GM21526 (cell line): ENCODE results near the gene BCLAF3.

Source experiments
- ATAC-seq: cut with Tn5 transposase; IDR thresholded peaks from one replicate; pipeline ENCODE4 v1.9.1; 2021; ENCODE audit warnings: moderate library complexity; ENCODE audit not compliant: unreplicated experiment, low FRiP score

The BCLAF3 gene

DNA sequence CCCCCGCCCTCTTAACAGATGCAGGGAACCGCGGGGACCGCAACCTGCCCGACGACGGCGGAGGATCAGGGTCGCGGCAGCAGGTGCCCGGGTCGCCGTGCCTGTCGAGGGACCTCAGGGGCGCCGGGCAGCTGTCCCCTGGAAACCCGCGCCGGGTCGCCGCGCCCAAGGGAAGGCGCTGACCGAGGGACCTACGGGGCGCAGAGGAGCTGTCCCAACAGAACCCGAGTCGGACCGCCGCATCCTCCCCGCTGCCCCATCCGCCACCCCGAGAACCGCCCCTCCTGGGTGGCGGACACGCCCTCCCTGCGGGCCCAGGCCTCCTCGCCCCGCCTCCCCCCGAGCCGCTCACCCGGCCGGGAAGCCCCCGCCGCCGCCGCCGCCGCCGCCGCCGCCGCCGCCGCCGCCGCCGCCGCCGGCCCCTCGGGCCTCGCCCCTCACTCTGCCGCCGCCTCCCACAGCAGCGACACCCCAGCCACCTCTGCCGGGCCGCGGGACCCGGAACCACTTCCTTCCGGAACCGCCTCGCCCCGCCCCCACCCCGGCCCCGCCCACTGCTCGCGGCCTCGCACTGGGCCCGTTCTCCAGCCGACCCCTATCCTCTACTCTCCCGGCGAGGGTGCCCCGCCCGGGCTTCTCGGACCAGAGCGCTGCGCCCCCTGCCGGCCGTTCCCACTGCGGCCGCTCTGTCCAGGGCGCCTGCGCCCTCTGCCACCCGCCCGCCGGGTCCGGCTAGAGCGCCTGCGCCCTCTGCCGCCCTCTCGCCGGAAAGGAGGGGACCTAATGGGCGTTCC lies at the start of gene BCLAF3:
Gene BCLAF3, minus strand, starts transcription at position 506 of the 794 bp plus-strand sequence. CDS start 20,797 bp downstream, outside the sequence.
- peak; percentile 85 for ATAC-seq

GRCh38 chrX:20038966-20039365 lies 48.1 kb upstream of the BCLAF3 start:
- ATAC-seq: no peak

DNA sequence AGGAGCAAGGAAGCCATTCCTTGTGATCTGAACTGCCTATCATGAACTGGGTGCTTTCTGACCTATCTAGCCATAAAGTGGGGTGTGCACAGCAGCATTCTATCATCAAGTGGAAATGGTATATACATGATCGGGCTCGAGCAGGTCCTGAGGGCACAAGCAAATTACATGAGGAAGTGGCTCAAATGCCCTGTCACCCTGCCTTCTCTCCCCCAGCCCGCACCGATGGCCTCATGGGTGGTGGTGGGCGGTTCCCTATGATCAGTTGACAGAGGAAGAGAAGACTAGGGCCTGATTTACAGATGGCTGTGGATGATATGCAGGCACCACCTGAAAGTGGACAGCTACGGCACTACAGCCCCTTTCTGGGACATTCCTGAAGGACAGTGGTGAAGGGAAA lies 46.3 kb upstream of the BCLAF3 start:
- ATAC-seq: no peak

DNA sequence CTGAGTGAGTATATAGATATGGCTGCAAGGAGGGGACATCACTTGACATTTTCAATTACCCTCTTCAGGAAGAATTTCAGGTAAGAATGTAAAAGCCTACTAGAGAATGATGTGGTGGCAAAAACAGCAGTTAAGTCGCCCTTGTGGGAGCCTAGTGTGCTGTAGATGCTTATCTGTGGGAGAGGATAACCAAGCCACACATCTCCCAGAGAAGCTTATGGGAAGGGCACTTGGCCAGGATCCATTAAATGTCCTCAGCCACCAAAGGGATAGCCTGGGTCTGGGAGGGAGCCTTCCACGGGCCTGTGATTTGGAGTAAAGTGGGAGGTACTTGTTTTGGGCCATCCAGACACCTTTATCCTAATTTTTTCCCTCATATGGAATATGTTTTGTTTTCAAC lies 41.3 kb upstream of the BCLAF3 start:
- no peak for ATAC-seq

DNA sequence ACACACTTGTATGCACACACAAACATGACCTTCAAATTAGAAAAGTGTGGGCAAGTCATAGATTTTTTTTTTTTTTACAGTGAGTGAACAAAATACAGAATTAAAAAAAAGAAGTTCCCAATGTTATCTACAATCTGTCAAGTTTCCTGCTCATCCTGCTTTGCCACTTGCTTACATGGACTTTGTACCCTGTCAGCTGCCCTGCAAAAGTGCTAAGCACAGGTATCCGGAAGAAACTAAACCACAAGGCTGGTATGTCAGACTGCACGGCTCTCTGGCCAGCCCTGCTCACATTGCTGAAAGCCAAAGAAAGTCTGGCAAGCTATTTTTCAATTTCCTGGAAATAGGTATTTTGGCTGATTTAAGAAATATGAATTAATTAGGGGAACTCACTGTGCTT lies 38.9 kb upstream of the BCLAF3 start:
- no peak for ATAC-seq

- ATAC-seq: no peak
Observed at GRCh38 chrX:20028588-20028987, 37.7 kb upstream of the BCLAF3 start.

DNA sequence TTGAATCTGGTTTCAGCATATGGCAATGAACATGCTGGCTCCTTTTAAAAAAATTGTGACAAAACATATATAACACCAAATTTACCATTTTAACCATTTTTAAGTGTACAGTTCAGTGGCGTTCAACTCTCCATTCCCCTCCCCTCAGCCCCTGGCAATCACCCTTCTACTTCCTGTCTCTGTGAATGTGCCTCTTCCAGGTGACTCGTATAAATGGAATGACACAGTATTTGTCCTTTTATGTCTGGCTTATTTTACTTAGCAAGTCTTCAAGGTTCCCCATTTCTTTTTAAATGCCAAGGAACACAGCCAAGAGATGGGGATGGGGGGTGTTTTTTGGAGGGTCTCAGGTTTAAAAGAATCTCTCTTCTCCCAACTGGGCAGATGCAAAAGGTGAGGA lies 35.4 kb upstream of the BCLAF3 start:
- no peak for ATAC-seq

DNA sequence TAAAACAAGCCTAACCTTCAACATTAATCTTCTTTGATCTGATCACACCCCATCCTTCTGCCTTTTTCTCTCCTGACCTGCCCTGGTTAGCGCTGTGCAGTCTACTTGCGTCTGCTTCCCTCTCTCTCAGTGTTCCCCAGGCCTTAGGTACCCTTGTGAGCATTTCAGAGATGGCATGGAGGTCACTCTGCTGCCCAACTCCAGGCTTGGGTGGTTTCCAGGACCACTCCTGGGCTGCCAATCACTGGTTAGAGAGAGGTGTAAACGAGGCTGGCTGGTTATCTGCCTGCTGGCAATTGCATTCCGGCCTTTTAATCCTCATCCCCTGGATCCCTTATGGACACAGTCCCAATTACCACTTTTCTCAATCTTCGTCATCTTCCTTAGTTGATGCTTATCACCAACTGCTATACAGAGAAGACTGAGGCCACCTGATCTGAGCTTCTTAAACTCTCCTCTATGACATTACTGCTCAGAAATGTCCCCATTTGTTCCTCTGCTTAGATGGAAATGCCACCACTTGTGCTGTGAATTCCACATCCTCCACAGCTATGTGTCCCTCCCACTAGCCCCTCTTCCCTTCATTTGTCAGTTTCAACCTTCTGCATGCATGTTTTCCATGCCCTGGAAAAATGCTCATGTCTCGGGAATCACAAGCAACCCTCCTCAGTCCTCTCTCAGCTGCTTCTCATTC lies 29.0 kb upstream of the BCLAF3 start:
- ATAC-seq: no peak

- ATAC-seq: no peak
Observed at GRCh38 chrX:20016616-20016945, 25.7 kb upstream of the BCLAF3 start.

GRCh38 chrX:20015945-20016615 lies 25.2 kb upstream of the BCLAF3 start:
- no peak for ATAC-seq

DNA sequence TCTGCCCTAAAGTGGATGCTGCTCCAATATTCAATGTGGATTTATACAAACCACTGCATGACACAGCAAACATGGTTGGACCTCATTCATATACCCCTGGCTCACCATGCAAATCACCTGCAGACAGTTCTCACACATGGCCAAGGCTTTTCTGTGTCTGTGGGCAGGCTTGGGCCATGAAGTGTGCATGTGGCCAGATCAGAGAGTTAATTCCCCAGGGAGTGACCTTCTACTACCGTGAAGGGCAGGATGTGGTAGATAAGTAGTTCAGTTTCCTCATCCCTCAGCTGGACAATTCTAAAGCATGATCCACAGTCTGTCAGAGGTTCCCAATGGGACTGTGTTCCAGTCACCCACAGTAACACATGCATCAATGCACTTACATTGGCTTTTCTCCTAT lies 24.6 kb upstream of the BCLAF3 start:
- no peak for ATAC-seq

- no peak for ATAC-seq
Observed at GRCh38 chrX:20011608-20012007, 20.7 kb upstream of the BCLAF3 start.

GRCh38 chrX:20007962-20008622 lies 17.2 kb upstream of the BCLAF3 start:
- ATAC-seq: no peak

- no peak for ATAC-seq
Observed at GRCh38 chrX:20005883-20006282, 15.0 kb upstream of the BCLAF3 start.

GRCh38 chrX:20001588-20001987 lies 10.7 kb upstream of the BCLAF3 start:
- ATAC-seq: no peak

GRCh38 chrX:19991350-19991718 lies 473 bp upstream of the BCLAF3 start:
- ATAC-seq: no peak

DNA sequence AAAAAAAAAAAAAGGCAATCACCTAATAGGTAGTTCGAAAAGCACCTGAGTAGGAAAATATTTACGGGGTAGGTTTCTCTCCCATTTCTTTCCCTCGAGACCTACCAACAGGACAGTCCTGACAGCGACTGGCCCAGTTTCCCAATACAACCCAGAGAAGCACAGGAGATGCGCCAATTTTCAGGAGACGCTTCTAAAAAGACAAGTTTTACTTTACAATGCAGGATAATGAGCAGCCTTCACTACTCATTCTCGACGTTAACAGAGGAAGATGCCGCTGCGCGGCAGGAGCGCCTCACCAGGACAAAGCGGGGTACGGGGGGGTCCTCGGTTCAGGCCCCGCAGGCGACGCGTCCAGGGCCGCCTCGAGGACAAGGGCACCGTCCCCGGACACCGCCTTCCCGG lies 708 bp downstream of the BCLAF3 start:
- ATAC-seq: peak; percentile 15

- no peak for ATAC-seq
Observed at GRCh38 chrX:19987856-19988255, 3.0 kb downstream of the BCLAF3 start.

DNA sequence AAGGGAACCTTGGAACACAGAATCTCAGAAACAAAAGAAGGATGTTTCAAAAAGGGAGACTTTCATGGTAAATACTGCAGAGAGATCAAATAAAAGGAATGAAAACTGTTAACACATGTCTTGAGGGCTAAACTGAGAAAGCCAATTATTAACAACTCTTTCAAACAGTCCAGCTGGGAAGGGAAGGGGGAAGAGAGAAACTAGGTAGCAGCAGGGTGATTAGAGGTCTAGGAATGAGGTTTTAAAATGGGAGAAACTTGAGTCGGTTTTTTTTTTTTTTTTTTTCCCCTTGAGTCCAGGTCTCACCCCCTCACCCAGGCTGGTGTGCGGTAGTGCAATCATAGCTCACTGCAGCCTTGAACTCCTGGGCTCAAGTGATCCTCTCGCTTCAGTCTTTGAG lies 4.3 kb downstream of the BCLAF3 start:
- ATAC-seq: no peak

- ATAC-seq: no peak
Observed at GRCh38 chrX:19981947-19982346, 8.9 kb downstream of the BCLAF3 start.

DNA sequence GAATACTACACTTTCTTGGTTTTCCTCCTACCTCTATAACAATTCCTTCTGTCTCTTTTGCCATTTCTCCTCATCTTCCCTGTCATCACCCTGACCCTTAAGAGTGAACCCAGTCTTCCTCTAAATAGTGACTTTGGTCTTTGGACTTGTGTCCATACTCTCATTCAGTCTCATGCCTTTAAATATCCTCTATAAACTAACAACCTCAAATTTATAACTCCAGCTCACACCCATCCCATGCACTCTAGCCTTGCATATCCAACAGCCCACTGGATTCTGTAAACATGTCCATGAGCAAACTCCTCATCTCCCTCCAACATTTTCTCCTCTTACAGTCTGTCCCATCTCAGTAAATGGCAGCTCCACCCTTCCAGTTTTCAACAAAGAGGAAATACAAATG lies 15.0 kb downstream of the BCLAF3 start:
- ATAC-seq: no peak
